ENCODE measurements around the gene ITGB3. TPM values are rescaled to one million over a fixed set of nuclear protein-coding genes. Genes with fewer than 3 reads are reported as not detected.
A peak's percentile ranks its signal among the peaks of the same experiment; 100 is the strongest.

ITGB3 gene
- total and polyA plus RNA-seq, 9 donors, result 7.9 to 19.1 (median 16.1) TPM

GRCh38 chr17:47240806-47241205 lies 12.8 kb upstream of the ITGB3 start:
- peaks cover 3% of the 10 kb centered on the region for H3K36me3 ChIP-seq (ENCODE audit: control insufficient read depth, insufficient read depth, low read length)
- 58% methylated on average over 2 of the region's 3 CpGs for WGBS (ENCODE audit: insufficient coverage)
- peaks cover 2% of the 10 kb centered on the region for H3K27me3 ChIP-seq (ENCODE audit: control insufficient read depth, insufficient read depth, low read length)
- peaks cover 19% of the 10 kb centered on the region for H3K4me1 ChIP-seq (ENCODE audit: control insufficient read depth, insufficient read depth, low read length)
- H3K4me3 ChIP-seq (ENCODE audit: low read length), result no peak overlapping the region
- no peak for DNase-seq
- peak overlapping the region; percentile 90 for H3K27ac ChIP-seq (ENCODE audit: low read length)
- peaks cover 3% of the 10 kb centered on the region for H3K9me3 ChIP-seq (replicated peaks; ENCODE audit: control insufficient read depth, low read depth, low read length)

DNA sequence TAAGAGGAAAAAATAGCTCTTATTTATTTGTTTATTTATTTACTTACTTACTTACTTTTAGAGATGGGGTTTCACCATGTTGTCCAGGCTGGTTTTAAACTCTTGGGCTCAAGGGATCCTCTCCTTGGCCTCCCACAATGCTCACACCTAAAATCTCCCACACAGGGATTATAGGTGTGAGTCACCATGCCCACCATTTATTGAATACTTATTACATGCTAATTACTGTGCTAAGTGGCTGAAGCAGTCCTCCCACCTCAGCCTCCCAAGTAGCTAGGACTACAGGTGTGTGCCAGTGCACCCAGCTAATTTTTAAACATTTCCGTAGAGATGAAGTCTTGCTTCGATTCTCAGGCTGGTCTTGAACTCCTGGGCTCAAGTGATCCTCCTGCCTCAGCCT lies 11.0 kb upstream of the ITGB3 start:
- Histone ChIP-seq H3K4me3 (ENCODE audit: low read length) (no peak overlapping the region), H3K4me1 (ENCODE audit: control insufficient read depth, insufficient read depth, low read length) (peaks cover 19% of the 10 kb centered on the region), H3K36me3 (ENCODE audit: control insufficient read depth, insufficient read depth, low read length) (no peaks in the 10 kb centered on the region), H3K9me3 (replicated peaks; ENCODE audit: control insufficient read depth, low read depth, low read length) (no peaks in the 10 kb centered on the region), H3K27ac (ENCODE audit: low read length) (no peak overlapping the region), H3K27me3 (ENCODE audit: control insufficient read depth, insufficient read depth, low read length) (peaks cover 2% of the 10 kb centered on the region)
- DNase-seq, result no peak
- WGBS (ENCODE audit: insufficient coverage), result 100% methylated on average over 2 of the region's 2 CpGs

DNA sequence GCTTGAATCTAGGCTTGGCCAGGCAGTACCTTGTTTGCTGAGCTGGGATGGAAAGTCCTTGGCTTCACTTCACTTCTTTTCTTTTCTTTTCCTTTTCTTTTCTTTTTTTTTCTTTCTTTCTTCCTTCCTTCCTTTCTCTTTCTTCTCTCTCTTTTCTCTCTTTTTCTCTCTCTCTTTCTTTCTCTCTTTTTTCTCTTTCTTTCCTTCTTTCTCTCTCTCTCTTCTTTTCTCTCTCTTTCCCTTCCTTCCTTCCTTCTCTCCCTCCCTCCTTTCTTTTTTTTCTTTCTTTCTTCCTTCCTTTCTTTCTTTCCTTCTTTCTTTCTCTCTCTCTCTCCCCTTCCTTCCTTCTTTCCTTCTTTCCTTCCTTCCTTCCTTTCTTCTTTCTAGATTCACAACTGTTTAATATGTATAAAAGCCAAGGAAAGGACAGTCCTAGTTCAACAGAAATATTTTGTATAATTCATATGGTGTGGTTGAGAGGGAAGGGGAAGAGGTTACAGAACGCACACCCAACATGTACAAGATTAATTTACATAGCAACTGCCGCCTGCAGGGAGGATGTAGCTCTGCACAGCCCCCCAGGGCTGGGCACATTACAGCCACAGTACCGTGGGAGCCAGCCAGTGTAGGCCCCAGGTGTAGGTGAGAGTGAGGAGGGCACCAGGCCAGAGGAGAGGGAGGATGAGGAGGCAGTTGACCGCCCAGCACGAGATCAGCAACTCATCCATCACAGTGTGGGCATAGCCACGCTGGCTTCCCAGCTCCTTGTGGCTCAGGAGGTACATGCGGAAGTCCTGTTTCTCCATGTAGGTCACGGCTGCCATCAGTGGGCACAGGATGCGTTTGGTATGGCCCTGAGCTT lies 9.7 kb upstream of the ITGB3 start:
- H3K27ac ChIP-seq (ENCODE audit: low read length), result no peak overlapping the region

GRCh38 chr17:47244697-47245096 lies 8.9 kb upstream of the ITGB3 start:
- no CpG with 5 or more reads among the region's 2 CpGs for WGBS (ENCODE audit: insufficient coverage)
- Histone ChIP-seq H3K9me3 (replicated peaks; ENCODE audit: control insufficient read depth, low read depth, low read length) (no peaks in the 10 kb centered on the region), H3K4me3 (ENCODE audit: low read length) (no peak overlapping the region), H3K27me3 (ENCODE audit: control insufficient read depth, insufficient read depth, low read length) (peaks cover 2% of the 10 kb centered on the region), H3K27ac (ENCODE audit: low read length) (no peak overlapping the region), H3K36me3 (ENCODE audit: control insufficient read depth, insufficient read depth, low read length) (no peaks in the 10 kb centered on the region), H3K4me1 (ENCODE audit: control insufficient read depth, insufficient read depth, low read length) (peaks cover 15% of the 10 kb centered on the region)
- DNase-seq, result peak; percentile 91

More for the DNA sequence above, 9.7 kb upstream of the ITGB3 start:
- WGBS (ENCODE audit: insufficient coverage), result 90% methylated on average over 4 of the region's 9 CpGs
- no peaks in the 10 kb centered on the region for H3K9me3 ChIP-seq (replicated peaks; ENCODE audit: control insufficient read depth, low read depth, low read length)
- DNase-seq, result no peak
- no peaks in the 10 kb centered on the region for H3K36me3 ChIP-seq (ENCODE audit: control insufficient read depth, insufficient read depth, low read length)
- peaks cover 19% of the 10 kb centered on the region for H3K4me1 ChIP-seq (ENCODE audit: control insufficient read depth, insufficient read depth, low read length)
- peaks cover 2% of the 10 kb centered on the region for H3K27me3 ChIP-seq (ENCODE audit: control insufficient read depth, insufficient read depth, low read length)
- no peak overlapping the region for H3K4me3 ChIP-seq (ENCODE audit: low read length)

- H3K27ac ChIP-seq (ENCODE audit: low read length), result no peak overlapping the region
- peaks cover 2% of the 10 kb centered on the region for H3K27me3 ChIP-seq (ENCODE audit: control insufficient read depth, insufficient read depth, low read length)
- no peaks in the 10 kb centered on the region for H3K36me3 ChIP-seq (ENCODE audit: control insufficient read depth, insufficient read depth, low read length)
- peaks cover 6% of the 10 kb centered on the region for H3K4me1 ChIP-seq (ENCODE audit: control insufficient read depth, insufficient read depth, low read length)
- peak; percentile 74 for DNase-seq
- WGBS (ENCODE audit: insufficient coverage), result no CpG with 5 or more reads among the region's 2 CpGs
- no peak overlapping the region for H3K4me3 ChIP-seq (ENCODE audit: low read length)
- no peaks in the 10 kb centered on the region for H3K9me3 ChIP-seq (replicated peaks; ENCODE audit: control insufficient read depth, low read depth, low read length)
Observed at GRCh38 chr17:47246120-47246519, 7.5 kb upstream of the ITGB3 start.

GRCh38 chr17:47250855-47251254 lies 2.8 kb upstream of the ITGB3 start:
- DNase-seq, result no peak
- H3K27me3 ChIP-seq (ENCODE audit: control insufficient read depth, insufficient read depth, low read length), result peaks cover 27% of the 10 kb centered on the region
- no peaks in the 10 kb centered on the region for H3K9me3 ChIP-seq (replicated peaks; ENCODE audit: control insufficient read depth, low read depth, low read length)
- H3K4me3 ChIP-seq (ENCODE audit: low read length), result no peak overlapping the region
- H3K4me1 ChIP-seq (ENCODE audit: control insufficient read depth, insufficient read depth, low read length), result peaks cover 8% of the 10 kb centered on the region
- WGBS (ENCODE audit: insufficient coverage), result no CpG with 5 or more reads among the region's 2 CpGs
- no peak overlapping the region for H3K27ac ChIP-seq (ENCODE audit: low read length)
- H3K36me3 ChIP-seq (ENCODE audit: control insufficient read depth, insufficient read depth, low read length), result no peaks in the 10 kb centered on the region

- H3K4me3 ChIP-seq (ENCODE audit: low read length), result no peak overlapping the region
- no CpG with 5 or more reads among the region's 1 CpG for WGBS (ENCODE audit: insufficient coverage)
- H3K9me3 ChIP-seq (replicated peaks; ENCODE audit: control insufficient read depth, low read depth, low read length), result no peaks in the 10 kb centered on the region
- H3K4me1 ChIP-seq (ENCODE audit: control insufficient read depth, insufficient read depth, low read length), result peaks cover 8% of the 10 kb centered on the region
- no peak for DNase-seq
- H3K27me3 ChIP-seq (ENCODE audit: control insufficient read depth, insufficient read depth, low read length), result peaks cover 33% of the 10 kb centered on the region
- no peak overlapping the region for H3K27ac ChIP-seq (ENCODE audit: low read length)
- H3K36me3 ChIP-seq (ENCODE audit: control insufficient read depth, insufficient read depth, low read length), result no peaks in the 10 kb centered on the region
Observed at GRCh38 chr17:47251421-47251940, 2.1 kb upstream of the ITGB3 start.

GRCh38 chr17:47252209-47252608 lies 1.4 kb upstream of the ITGB3 start:
- Histone ChIP-seq H3K9me3 (replicated peaks; ENCODE audit: control insufficient read depth, low read depth, low read length) (no peaks in the 10 kb centered on the region), H3K36me3 (ENCODE audit: control insufficient read depth, insufficient read depth, low read length) (no peaks in the 10 kb centered on the region), H3K27me3 (ENCODE audit: control insufficient read depth, insufficient read depth, low read length) (peaks cover 34% of the 10 kb centered on the region), H3K4me3 (ENCODE audit: low read length) (no peak overlapping the region), H3K4me1 (ENCODE audit: control insufficient read depth, insufficient read depth, low read length) (peaks cover 8% of the 10 kb centered on the region), H3K27ac (ENCODE audit: low read length) (no peak overlapping the region)
- WGBS (ENCODE audit: insufficient coverage), result 100% methylated on average over 1 of the region's 1 CpG
- DNase-seq, result no peak

DNA sequence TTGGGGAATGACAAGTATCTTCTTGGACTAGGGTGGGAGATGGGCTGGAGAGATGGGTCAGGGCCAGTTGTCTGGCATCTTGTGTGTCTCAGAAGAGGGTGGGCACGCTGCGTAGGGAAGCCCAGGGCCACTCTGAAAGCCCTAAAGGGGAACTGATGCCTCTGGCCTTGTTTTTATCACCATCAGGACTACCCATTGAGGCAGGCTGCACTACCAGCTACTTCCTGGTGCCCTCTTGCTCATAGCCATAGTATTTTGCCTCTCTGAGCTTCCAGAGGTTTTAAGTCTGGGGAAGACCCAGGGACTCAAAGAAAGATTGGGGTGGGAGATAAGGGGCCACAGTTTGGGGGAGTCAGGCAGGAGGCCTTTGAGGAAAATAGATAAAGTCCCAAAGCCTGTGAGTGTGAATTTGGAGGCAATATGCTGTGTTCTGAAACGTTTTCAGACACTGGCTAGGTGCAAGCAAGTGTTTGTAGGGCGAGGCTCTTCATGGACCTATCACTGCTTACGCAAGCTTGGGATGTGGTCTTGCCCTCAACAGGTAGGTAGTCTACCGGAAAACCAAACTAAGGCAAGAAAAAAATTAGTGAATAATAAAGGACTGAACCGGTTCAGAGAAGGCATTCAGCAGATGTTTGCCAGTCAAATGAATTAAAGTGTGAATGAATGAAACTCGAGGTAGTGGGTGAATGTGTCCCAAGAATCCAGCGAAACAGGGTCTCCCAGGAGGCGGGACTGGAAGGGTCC lies 688 bp upstream of the ITGB3 start:
- WGBS (ENCODE audit: insufficient coverage), result 62% methylated on average over 9 of the region's 10 CpGs
- Histone ChIP-seq H3K9me3 (replicated peaks; ENCODE audit: control insufficient read depth, low read depth, low read length) (no peaks in the 10 kb centered on the region), H3K4me3 (ENCODE audit: low read length) (peak overlapping the region; percentile 47), H3K4me1 (ENCODE audit: control insufficient read depth, insufficient read depth, low read length) (peaks cover 8% of the 10 kb centered on the region), H3K27me3 (ENCODE audit: control insufficient read depth, insufficient read depth, low read length) (peaks cover 36% of the 10 kb centered on the region), H3K27ac (ENCODE audit: low read length) (no peak overlapping the region), H3K36me3 (ENCODE audit: control insufficient read depth, insufficient read depth, low read length) (no peaks in the 10 kb centered on the region)
- no peak for DNase-seq

DNA sequence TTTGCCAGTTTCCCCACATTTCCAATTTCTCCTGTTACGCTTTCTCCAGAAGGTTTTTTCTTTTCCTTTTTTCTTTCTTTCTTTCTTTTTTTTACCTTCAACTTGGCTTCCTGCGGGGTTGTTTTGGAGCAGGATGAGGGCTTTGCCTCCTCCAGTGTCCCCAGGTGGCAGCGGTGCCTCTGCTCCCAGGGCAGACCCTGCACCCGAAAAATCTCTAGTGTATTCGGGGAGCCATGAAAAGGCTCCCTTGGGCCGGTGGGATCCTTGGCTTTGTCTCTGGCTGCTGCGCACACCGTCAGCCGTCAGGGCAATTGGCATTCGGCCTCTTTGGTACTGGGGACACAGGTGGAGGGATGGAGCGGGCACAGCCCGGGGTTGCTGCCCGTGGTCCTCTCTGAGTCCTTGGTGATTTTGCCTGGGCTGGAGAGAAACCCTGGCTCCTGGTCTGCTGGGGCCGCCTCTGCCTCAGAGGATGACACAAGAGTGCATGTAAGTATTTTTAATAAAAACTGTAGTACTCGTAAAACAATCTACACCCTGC lies 846 bp downstream of the ITGB3 start:
- Histone ChIP-seq H3K27me3 (ENCODE audit: control insufficient read depth, insufficient read depth, low read length) (peaks cover 39% of the 10 kb centered on the region), H3K36me3 (ENCODE audit: control insufficient read depth, insufficient read depth, low read length) (peaks cover 2% of the 10 kb centered on the region), H3K4me1 (ENCODE audit: control insufficient read depth, insufficient read depth, low read length) (peaks cover 8% of the 10 kb centered on the region), H3K4me3 (ENCODE audit: low read length) (peak overlapping the region; percentile 59), H3K27ac (ENCODE audit: low read length) (no peak overlapping the region), H3K9me3 (replicated peaks; ENCODE audit: control insufficient read depth, low read depth, low read length) (no peaks in the 10 kb centered on the region)
- WGBS (ENCODE audit: insufficient coverage), result 12% methylated on average over 6 of the region's 15 CpGs
- DNase-seq, result no peak

All from muscle of leg (tissue), 11 donors.